CD1c-positive myeloid dendritic cell (primary cell): ENCODE results near the gene TCEA2.

Source experiments
- DNase-seq: peaks from one replicate; pipeline ENCODE4 v3.0.0-alpha.2; 2016; ENCODE audit errors: extremely low spot score

TCEA2 gene

DNA sequence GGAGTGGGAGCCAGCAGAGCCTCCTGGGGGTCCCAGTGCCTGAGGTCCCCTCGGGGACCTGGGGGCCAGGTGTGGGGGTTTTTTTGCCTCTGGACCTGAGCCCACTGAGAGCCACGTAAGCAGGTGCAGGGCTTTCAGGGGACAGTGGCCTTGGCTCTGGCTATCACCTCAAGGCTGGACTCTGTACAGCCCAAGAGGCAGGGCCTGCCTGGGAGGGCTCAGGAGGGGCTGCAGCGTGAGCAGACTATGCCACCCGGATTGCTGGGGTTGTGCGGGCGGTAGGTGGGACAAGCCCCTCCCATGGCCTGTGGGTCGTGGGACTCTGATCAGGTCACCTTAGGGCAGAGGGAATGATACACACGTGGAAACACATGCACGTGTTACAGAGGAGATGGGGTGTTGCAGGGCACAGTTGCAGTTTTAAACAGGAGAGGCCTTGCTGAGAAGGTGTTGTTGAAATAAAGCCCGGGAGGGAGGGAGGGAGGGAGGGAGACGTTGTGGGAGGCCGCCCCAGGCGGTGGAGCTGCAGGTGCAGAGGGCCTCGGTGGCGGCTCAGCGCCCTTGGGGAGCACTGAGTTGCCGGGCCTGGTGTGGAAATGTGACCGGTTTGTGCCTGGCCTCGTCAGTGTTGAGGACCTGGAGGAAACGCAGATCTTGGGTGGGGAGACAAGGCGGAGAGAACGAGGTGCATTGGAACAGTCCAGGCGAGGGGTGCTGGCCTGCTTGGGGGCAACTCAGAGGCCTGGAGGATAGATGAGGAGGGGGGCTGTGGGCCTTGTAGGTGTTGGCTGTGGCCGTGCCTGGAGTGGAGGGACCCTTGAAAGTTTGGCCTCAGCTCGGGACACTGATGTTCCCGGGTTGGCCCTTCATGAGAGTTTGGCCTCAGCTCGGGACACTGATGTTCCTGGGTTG lies 2.3 kb downstream of the TCEA2 start:
- DNase-seq, result no peak

DNA sequence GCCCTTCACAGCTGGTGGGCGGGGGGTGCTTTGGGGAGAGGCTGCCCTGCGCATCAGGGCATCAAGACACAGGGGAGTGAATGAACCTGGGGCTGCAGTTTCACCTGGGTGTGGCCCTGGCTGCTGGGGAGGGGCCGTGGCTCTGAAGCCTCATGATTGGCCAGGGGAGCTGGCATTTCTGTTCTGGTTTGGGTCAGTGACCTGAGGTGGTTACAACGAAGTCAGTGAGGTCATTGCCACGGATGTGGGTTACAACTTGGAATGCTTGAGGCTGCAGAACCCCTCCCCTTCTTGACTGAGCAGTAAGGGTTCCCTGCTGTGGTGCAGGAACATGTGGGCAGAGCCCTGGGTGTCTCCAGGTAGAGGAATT lies 3.0 kb downstream of the TCEA2 start:
- peak; percentile 43 for DNase-seq

DNA sequence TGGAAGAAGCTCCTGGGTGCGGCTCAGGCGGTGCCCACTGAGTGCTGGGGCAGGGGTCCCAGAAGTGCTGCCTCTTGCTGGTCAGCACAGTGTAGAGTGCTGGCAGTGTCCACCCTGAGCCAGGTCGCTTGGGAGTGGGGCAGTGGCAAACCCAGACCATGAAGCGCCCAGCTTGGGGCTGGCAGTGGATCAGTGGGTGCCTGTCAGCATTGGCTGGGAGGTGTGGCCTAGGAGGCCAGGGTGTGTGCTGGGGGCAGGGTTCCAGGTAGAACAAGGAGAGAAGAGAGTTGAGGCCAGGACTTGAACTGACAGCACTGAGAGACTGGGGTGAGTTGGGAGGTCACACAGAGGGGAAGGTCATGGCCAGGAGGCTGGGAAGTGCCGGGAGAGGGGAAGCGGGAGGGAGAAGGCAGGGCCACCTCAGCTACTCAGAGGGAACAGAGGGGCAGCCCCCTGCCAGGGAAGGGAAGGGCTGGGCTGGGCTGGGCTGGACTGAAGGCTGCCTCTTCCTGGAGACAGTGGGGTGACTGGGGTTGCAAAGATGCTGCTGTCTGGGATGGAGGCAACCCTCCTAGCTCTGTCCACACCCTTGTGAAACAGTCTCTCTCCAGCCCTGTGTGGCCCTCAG lies 4.1 kb downstream of the TCEA2 start:
- DNase-seq, result peak; percentile 6

DNA sequence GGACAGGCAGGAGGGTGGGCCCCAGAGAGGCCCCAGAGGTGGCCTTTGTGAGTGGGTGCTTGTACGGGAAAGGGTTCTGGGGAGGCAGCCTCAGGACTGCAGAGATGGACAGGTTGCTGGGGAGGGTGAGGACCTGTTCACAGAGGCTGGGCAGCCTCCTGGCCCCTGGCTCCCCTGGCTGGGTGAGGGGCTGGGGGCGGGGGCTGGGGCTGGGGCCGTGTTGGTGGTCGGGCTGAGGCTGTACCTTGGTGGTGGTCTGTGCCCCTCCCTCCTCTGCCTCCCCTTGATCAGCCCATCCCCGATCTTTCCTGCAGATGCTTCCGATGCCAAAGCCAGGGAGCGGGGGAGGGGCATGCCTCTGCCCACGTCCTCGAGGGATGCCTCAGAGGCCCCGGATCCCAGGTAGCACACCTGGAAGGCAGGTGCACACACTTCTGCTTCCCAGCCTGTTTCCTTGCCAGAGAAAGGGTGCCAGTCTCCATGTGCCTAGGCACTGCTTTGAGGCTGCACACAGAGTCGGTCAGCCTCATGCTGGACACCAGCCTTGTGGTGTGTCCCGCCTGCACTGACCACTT lies 4.8 kb downstream of the TCEA2 start:
- no peak for DNase-seq

DNA sequence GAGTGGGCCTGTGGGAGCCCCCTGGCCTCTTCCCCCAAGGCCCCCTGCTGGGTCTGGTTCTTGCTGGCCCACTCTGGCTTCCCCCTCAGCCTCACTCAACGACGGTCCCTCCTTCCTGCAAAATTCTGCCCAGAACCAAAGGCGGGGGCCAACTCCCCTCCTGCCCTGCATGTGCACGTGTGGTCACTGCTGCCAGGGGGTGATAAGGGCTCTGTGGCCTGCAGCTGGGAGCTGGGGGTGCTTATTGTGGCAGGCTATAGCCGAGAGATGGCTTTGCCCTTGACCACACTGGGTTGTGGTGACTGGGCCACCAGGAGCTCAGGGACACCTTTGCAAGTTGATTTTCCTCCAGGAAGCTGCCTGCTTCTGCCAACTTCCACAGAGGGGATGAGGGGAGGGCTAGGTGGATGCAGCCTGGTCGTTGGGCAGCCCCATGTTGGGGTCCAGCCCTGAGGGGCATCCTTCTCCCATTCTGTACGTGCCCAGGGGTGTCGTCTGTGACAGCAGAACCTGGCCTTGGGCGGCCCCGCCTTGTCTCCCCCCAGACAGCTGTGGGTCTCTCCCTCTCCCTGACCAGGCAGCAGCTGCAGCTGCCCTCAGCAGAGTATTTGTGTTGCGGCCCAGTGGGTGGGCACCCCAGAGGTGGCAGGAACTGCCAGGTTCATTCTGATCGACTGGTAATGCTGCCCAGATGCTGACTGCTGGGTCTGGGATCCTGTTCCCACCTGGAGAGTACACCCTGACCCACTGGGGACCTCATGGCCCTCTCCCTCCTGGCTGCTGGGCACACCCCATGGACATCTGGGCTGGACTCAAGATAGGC lies 5.6 kb downstream of the TCEA2 start:
- DNase-seq, result no peak

DNA sequence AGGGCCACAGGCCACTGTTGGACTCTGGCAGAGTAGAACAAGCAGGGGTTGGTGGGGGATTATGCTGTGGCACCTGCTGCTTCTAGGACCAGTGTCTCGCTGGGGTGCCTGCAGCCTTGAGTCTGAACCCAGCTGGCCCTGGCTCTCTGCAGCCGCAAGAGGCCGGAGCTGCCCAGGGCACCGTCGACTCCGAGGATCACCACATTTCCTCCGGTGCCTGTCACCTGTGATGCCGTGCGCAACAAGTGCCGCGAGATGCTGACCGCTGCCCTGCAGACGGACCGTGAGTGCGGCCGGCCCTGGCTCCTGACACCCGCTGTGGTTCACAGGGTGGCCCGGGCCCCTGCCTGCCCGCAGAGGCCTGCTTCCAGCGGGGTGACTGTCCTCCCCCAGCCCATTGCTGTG lies 6.2 kb downstream of the TCEA2 start:
- DNase-seq, result no peak

DNA sequence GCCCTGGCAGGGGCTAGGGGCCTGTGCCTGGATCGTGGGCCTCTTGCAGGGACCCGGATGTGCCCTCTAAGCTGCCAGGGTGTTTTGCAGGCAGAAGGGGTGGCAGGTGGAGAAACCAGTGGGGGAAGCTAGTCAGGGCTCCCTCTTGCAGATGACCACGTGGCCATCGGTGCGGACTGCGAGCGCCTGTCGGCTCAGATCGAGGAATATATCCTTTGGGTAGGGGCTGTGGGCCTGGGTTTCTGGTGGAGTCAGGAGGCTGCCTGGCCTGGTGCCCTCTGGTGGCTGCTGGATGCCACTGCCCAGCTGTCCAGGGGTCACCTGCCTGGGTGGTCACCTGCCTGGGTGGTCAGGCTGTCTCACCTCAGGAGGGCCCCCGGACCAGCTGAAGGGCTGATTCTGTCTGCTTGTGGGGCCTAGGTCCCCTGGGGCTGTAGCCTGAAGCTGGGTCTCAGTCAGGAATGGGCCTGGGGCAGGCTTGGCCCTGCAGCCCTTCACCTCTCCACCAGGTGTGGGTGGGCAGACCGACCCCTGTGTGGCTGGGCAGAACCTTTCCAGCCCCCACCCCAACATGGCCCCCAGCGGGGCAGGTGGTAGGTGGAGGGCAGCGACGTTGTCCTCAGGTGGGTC lies 6.7 kb downstream of the TCEA2 start:
- peak; percentile 10 for DNase-seq

DNA sequence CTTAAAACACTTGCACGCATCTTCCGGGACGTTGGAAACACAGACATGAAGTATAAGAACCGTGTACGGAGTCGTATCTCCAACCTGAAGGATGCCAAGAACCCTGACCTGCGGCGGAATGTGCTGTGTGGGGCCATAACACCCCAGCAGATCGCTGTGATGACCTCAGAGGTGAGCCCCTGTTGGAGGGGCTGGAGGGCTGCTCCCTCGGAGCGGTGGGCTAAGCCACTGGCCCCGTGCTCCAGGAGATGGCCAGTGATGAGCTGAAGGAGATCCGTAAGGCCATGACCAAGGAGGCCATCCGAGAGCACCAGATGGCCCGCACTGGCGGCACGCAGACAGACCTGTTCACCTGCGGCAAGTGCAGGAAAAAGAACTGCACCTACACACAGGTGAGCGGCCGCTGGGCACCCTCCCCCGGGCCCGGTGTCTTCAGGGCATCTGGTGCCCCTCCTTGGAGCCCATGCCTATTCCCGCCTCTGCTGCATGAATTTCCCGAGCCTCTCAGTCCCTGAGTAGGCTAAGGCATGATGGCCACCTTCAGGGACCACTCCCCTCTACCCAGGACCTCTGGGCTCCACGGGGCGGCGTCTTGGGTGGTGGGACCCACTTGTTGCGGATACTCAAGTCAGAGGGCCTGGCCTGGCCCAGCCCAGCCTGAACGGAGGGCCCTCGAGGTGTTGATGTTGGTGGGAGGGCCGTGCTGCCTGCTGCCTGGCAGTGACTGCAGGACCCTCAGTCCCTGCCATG lies 7.4 kb downstream of the TCEA2 start:
- no peak for DNase-seq

DNA sequence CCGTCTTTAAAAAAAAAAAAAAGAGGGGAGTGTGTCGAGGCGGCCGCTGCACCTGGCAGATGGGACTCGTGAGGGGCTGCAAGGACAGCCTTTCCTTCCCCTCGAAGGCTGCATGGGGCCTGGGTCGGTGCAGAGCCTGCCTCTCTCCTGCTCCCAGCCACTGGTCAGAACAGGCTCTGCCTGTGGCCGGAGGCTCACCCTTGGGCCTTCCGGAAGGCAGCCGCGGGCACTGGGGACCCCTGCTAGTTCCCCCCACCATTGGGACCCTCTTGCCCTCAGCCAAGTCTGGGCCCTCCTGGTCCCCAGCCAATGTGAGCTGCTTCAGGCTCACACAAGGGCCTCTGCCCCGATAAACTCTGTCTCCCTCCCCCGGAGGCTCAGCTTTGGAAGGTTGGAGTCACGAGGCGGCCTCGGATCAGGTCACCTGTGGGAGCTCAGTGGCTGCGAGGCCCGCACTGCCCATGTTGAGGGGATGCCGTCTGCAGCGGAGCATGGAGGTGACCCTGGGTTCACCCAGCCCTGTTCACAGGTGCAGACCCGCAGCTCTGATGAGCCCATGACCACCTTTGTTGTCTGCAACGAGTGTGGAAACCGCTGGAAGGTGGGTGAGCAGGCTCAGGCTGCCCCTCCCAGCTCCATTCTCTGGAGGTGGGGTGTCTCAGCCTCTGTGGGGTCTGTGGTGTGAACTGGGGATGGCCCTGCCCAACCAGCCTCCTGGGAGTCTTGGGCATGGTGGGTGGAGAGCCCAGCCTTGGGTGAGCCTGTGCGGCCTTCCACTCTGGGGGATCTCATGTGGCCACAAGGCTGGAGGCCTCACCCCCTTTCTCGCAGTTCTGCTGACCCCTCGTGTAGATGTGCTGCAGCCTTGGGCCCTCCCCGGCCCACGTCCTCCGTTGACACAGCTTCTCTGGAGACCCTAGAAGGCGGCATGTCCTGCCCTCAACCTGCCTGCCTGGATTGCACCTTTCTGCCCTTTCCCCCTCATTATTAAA lies 8.6 kb downstream of the TCEA2 start:
- DNase-seq, result no peak

DNA sequence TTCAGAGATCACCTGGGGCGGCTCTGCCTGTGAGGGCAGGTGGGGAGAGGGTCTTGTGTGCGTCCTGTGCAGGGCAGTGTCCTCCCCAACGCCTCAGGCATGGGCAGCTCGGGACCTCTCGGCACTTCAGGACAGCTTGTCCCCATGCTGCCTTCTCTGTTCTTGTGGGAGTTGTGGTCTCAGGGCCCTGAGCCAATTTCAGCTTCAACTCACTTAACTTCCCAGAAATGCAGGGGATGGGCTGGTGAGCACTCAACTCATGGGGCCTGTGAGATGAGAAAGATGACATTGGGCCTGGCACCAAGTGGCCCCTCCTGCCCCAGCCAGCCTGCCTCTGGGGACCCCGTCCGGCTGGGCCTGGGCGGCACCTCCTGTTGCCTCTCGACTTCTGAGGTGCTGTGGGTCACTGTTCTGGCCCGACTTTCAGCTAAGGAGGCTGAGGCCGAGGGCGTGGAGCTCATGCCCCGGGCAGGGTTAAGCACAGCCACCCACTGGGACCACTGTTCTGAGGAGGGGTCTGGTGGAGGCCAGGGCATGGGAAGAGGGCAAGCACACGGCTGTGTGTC lies 9.6 kb downstream of the TCEA2 start:
- no peak for DNase-seq

DNA sequence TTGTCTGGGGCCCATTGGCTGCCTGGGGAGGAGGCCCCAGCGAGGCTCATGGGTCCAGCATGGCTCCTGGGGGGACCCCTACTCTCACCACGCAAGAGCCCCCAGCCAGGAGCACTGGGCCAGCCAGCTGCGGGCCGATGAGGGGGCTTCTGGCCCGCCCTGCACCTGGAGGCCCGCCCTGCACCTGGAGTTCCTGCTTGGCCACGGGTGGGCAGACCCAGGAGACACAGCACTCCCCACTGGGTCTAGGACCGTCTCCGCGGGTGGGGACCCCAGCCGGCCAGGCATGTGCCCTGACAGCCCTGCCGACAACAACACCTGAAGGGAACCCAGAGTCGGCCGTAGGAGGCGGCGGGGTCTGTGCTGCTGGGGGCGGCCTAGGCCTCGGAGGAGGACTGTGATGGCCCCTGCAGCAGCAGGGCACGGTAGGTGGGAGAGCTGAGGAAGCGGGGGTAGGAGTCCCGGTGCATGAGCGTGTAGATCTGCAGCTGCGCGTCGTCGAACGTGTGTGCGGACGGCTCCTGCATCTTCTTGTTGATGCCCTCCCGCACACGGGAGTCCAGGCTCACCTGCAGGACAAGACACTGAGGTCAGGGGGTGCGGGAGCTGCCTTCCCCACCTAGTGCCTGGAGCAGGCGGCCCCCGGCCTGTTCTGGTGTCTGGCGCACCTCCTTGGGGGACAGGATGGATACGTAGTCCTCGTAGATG lies 10.6 kb downstream of the TCEA2 start:
- no peak for DNase-seq

DNA sequence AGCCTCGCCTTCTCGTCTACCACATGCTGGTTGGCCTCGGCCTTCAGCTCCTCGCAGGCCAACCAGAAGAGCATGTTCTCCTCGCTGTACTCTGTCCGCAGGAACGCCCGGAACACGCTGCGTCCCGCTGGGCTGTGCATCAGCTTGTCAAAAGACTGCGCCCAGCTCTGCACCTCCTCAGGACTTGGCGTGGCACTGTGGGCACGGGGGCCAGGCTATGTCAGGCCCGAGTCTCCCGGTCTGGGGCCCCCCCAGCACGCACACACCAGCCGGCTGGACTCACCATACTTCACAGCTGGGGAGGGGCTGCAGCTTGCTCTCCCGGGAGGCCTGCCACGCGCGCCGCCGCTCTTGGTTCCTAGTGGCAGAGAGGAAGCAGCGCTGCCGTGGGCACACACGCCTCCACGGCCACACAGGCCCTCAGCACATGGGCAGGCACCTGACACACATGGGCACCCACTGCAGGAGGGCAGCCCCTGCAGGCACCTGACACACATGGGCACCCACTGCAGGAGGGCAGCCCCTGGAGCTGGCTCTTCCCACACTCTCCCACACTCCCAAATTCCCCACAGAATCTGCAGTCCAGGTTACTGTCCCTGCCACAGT lies 11.3 kb downstream of the TCEA2 start:
- no peak for DNase-seq

DNA sequence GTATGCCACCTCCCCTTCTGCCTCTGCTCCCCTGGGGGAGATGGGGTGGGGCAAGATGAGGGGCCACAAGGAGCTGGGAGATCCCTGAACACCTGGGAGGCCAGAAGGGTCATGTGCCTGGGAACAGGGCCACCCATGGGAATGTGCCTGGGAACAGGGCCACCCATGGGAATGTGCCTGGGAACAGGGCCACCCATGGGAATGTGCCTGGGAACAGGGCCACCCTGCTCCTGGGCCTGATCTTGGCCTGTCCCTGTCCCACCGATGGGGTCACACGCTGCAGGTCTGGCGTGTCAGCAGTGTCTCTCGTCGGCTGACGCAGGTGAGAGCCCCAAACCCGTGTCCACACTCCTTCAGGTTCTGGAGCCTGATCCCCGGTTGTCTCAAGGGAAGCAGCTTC lies 12.0 kb downstream of the TCEA2 start:
- DNase-seq, result no peak

DNA sequence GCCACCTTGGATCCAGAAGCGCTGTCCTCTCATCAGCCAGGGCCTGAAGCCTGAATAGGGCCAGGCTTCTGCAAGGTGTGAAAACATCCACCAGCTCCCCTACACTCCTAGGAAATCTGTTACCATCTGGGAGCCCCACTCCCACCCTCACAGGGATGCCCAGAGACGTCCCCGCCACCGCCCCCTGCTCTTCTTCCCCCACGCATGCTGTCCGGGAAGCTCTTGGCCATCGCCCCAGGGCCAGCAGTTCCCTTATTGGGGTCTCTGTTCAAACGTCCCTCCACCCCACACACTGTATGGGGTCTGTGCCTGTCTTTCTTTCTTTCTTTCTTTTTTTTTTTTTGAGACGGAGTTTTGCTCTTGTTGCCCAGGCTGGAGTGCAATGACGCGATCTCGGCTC lies 12.6 kb downstream of the TCEA2 start:
- no peak for DNase-seq

DNA sequence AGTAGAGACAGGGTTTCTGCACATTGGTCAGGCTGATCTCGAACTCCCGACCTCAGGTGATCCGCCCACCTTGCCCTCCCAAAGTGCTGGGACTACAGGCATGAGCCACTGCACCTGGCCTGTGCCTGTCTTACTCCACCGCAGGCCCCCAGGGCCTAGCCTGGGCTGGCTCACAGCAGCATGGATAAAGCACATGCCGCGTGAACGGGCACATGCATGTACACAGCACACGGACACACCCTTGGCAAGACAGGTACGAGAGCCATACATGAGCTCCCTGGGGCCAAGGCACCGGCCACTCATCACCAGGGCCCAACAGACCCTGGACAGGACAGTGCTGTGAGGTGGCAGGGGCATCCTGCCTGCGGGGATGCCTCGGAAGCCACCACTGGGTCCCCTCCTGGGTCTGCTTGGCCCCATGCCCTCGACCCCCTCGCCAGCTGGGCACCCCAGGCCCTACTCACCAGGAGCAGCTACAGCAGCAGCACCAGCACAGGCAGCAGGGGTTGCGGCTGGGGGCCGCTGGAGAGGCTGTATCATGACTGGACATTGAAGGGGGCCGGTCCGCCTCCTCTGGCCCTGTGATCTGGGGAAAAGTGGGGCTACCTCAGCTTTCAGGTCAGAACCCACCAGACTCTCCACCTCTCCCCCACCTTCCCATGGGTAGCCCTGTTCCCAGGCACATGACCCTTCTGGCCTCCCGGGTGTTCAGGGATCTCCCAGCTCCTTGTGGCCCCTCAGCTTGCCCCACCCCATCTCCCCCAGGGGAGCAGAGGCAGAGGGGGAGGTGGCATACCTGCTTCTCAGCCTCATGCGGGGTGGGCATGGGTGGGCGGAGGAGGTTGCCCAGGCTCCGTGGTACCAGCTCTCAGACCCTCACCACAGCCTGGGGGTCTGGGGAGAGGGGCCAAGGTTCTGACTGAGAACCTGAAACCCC lies 13.3 kb downstream of the TCEA2 start:
- no peak for DNase-seq

DNA sequence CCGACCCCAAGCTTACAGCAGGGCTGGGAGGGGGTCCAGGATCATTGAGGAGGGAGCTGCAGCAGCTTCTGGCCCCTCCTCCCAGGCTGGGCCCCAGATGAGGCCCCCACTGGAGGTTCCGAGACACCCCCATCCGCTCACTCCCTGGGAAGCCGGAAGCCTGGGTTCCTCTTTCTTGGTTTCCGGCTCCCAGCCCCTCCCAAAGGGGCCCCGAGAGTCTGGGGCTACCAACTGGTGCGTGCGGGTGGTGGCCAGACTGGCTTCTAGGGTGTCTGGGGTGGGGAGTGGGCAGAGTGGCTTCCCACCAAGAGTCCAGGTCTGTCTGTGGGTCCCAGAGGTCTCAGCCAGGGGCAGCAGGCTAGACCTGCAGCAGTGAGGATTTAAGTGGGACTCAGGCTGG lies 14.1 kb downstream of the TCEA2 start:
- peak; percentile 63 for DNase-seq

DNA sequence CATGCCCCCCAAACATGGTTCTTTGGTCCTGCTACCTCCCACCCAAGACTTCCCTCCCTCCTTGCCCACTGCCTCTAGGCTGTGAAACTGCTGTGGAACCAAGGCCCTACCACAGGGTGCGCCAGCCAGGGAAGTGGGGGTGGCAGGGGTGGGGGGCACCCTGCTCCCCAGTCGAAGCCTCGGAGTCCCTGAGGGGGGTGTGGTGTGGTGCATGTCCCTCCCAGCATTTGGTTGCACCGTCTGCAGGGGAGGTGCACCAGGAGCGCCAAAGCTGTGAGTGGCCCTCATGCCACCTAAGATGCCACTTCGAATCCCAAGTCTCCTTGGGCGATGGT lies 14.5 kb downstream of the TCEA2 start:
- DNase-seq, result no peak
